CD1c-positive myeloid dendritic cell (primary cell): Measurements from ENCODE around the gene UPK3BL2.
"Not testable (repeated sequence)": the region's sequence is repeated elsewhere in the genome, so short reads cannot be mapped to it uniquely, and the experiment has no call there.

Experiments
- DNase-seq: peaks from one replicate; pipeline ENCODE4 v3.0.0-alpha.2; 2016; ENCODE audit errors: extremely low spot score

UPK3BL2 gene, protein sequence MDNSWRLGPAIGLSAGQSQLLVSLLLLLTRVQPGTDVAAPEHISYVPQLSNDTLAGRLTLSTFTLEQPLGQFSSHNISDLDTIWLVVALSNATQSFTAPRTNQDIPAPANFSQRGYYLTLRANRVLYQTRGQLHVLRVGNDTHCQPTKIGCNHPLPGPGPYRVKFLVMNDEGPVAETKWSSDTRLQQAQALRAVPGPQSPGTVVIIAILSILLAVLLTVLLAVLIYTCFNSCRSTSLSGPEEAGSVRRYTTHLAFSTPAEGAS

DNA sequence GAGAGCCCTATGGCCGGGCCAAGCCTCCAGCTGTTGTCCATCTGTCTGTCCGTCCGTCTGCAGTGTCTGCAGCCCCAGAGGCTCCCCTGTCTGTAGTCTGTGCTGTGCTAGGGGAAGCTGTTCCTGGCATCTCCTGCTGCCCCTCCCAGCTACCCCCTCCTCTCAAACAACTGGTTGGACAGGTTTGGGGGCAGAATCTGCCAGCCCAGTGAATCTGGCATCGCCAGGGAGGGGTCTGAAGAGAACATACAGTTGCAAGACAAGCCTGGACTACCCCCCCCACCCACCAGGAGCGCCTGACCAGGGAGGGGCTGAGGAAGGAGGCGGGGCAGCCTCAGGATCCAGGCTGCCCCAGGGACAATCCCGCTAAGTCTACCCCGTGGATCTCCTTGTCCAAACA is at the start of gene UPK3BL2:
Gene UPK3BL2 (minus strand): TSS at position 101 of the 400 bp plus-strand sequence. CDS start 60 bp downstream, at position 41.
- DNase-seq, result not testable (repeated sequence)

DNA sequence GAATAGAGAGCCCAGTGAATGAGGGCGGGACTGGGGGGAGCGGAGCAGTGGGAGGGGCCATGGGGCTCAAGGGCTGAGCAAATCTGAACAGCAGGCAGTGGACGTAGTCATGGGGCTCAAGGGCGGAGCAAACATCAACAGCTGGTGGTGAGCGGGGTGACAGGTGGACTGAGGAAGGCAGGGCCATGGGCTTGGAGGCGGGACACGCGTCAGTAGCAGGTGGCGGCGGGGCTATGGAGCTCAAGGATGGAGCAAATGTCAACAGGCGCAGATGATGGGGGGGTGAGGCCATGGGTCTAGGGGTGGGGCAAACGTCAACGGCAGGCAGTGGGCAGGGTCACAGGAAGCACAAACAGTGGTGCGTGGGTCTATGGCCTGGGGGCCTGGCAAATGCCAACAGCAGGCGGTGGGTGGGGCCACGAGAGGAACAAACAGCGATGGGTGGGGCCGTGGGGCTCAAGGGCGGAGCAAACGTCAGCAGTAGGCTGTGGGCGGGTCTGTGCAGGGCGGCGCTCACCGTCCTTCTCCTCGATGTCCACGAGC is 49.1 kb upstream of the UPK3BL2 start:
- not testable (repeated sequence) for DNase-seq

DNA sequence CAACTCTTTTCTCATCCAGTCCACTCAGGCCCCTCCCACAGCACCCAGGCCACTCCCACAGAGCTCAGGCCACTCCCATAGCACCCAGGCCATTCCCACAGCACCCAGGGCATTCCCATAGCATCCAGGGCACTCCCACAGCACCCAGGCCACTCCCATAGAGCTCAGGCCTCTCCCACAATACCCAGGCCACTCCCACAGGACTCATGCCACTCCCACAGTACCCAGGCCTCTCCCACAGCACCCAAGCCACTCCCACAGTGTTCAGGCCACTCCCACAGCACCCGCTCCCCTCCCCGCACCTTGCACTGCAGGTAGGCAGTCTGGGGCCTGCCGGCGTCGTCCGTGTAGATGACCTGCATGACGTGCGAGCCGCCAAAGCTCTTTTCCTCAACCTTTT is 46.4 kb upstream of the UPK3BL2 start:
- DNase-seq, result not testable (repeated sequence)

DNA sequence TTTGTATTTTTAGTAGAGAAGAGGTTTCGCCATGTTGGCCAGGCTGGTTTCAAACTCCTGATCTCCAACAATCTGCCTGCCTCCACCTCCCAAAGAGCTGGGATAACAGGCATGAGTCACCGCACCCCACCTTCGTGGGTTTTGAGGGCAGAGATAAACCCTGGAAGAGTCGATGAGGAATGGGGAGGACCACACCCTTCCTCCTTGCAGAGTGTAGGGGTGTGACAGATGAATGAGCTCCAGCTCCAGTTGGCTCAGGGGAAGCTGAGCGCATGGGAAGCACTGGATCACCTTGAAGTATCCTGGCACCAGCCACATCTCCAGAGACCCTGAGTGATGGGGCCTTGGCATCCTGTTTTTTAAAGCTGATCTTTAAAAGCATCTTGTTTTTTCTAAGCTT is 40.0 kb upstream of the UPK3BL2 start:
- DNase-seq, result not testable (repeated sequence)

DNA sequence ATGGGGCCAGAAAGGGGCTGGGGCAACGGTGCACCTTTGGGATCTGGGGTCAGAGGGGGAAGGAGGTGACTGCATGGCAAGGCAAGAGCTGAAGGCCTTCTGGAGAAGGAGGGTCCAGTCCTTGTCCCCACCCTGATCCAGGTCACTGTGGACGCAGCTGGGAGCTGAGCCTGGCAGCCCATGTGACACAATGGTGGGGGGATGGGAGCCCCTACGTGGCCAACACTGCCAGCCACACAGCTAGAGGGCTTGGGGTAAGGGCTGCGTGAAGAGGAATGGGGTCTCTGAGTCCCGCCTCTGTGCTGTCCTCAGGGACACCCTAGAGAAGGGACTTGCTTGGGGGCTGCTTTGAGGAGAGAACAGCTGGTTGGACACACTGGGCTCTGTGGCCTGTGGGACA is 38.2 kb upstream of the UPK3BL2 start:
- not testable (repeated sequence) for DNase-seq

DNA sequence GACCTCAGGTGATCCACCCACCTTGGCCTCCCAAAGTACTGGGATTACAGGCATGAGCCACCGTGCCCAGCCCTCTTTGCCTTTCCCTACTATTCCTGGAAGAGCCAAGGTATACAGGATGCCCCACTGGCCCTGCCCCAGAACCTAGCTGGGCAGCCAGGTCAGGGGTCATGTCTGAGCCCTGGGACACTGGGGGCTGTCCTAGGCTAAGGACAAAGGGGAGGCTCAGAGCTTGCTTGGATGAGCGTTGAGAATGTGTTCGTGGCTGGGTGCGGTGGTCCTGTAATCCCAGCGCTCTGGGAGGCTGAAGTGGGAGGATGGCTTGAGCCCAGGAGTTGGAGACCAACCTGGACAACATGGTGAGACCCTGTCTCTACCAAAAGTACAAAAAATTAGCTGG is 35.0 kb upstream of the UPK3BL2 start:
- not testable (repeated sequence) for DNase-seq

DNA sequence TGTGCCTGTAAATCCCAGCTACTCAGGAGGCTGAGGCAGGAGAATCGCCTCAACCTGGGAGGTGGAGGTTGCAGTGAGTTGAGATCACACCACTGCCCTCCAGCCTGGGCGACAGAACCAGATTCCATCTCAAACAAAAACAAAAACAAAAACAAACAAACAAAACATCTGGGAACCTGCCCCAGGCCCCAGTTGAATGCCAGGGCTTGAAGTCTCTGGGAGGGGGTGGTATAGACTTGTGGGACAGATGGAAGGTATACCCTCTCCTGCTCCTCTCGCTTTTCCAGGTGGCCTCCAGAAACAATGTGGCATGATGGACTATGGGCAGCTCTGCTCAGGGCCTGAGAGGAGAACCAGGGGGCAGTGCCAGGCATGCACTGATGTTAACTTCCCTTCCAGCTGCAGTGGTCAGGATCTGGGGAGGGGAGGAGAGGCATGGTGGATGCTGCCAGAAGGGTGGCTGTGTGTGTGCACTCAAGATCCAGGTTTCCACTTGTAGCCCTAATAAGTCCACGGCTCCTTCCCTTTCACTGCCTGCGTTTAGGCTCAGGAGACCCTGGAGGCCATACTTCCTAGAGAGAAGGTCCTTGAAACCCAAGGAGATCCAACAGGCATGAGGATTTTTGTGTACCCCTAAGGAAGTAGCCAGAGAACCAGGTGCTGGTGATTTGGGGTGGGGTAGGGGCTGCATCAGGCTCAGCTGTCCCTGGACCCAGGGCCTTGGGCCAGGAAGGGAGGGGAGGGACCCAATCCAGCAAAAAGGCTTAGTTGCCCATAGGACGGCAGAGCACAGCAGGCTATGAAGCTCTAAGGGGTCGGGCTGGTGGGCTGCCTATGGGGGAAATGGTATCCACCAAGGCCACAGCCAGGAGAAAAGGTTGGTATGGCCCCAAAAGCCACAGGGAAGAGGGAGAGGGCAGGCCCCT is 34.1 kb upstream of the UPK3BL2 start:
- DNase-seq, result not testable (repeated sequence)

DNA sequence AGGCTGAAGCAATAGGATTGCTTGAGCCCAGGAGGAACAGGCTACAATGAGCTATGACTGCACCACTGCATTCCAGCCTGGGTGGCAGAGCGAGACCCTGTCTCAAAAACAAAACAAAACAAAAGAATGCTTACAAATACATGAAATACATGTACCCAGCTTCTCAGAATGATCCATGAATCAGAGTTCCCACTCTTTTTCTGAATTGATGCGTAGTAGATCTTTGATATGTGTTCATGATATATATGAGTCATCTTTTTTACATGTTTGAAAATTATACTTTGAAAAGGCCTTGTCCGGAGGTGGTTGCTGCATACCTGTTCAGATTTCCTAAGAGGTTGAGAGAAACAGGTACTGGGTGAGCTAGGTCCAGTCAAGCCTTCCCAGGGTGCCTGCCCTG is 32.9 kb upstream of the UPK3BL2 start:
- DNase-seq, result not testable (repeated sequence)

DNA sequence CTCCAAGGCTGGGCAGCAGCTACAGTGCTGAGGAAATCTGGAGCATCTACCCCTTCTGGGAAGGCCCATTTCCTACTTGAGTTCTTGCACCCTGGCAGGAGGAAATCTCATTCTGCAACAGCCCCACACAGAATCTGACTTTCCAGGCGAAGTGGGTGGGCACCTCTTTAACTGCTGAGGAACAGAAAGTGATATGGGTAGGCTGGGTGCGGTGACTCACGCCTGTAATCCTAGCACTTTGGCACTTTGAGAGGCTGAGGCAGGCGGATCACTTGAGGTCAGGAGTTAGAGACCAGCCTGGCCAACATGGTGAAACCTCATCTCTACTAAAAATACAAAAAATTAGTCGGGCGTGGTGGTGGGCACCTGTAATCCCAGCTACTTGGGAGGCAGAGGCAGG is 31.1 kb upstream of the UPK3BL2 start:
- DNase-seq, result not testable (repeated sequence)

DNA sequence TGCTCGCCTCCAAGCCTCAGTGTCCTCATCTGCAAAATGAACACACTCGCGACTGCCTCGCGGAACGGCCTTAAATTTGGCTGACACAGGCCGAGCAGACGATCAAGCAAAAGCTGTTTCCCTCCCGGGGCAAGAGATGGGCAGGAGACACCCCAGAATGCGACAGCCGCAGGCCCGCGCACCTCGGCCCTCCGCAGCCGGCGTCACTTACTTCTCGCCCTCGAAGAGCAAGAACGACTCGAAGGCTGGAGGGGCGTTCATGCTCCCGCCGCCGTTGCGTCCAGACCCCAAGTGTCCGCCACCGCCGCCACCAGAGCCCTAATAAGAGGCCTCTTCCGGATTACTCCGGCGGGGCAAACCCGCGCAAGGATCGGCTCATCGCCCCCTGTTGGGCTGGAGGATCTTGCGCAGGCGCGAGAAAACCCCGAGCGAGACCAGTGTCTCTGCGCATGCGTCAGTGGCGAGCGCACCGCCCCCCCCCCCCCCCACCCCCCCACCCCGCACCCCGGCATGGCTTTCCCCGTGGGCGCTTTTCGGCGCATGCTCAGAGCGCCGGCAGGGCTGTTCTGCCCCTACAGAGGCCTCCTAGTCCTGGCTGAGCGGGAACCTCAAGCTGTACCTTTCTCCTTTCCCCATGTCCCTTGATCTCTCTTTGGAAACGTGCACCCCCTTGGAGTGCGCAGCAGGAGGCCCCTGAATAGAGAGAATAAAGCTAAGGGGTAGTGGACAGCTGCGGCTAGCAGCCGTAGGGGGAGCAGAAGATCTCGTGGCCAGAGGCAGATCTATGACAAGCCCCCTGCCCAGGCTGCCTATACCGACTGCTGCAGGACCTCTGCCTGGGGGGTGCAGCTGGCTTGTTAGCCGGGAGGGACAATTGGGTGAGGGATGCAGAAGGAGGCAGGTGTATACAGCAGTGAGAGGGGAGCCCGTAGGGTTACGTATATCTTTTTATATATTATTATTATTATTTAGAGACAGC is 29.1 kb upstream of the UPK3BL2 start, which contains the start of gene POLR2J3:
Gene POLR2J3 (minus strand): TSS at position 323 of the 979 bp plus-strand sequence. CDS start 62 bp downstream, at position 261.
- DNase-seq, result peak; percentile 98

DNA sequence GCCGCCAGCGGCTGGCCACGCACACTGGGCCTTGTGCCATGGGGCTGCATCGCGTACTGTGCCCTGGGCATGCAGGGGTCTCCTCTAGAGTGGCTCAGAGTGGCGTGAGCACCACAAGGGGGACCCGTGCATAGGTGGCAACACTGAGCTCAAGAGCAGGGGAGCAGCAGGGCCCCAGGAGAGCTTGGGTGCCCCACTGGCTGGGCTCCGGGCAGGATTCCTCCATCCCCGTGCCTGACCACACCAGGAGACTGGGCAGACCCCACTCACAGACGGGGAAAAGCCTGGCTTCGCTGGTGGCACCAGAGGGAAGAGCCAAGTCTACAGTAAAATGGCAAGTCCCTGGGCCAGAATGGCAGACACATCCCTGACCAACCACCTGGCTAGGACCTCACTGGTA is 25.1 kb upstream of the UPK3BL2 start:
- not testable (repeated sequence) for DNase-seq

DNA sequence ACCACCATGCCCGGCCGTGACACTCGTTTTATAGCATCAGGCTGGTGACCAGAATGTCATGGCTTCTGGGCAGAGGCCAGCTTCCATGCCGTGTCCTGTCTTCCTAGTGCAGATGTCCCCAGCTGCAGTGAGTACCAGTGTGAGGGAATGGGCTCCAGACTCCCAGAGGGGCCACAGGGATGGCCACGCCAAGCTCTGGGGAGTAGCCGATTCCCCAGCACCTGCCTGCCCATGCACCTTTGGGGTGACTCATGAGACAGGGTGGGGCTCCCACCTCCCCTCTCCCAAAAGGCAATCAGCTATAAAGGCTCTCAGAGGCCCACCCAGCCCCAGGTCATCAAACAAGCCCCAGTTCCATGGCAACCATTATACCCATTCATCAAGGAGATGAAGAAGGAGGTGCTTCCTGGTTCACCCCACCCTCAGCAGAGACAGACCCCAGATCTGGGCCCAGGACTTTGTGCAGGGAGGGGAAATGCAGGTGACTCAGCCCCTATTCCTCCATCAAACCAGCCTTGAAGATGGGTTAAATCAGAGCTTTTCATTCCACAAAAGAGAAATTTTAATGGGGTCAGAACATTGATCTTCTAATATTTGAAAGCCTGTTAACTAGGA is 7.4 kb upstream of the UPK3BL2 start, which contains the start of gene SPDYE2:
Gene SPDYE2 (plus strand): TSS at position 419 of the 615 bp plus-strand sequence. CDS start 2,030 bp downstream, outside the sequence.
- DNase-seq, result not testable (repeated sequence)

DNA sequence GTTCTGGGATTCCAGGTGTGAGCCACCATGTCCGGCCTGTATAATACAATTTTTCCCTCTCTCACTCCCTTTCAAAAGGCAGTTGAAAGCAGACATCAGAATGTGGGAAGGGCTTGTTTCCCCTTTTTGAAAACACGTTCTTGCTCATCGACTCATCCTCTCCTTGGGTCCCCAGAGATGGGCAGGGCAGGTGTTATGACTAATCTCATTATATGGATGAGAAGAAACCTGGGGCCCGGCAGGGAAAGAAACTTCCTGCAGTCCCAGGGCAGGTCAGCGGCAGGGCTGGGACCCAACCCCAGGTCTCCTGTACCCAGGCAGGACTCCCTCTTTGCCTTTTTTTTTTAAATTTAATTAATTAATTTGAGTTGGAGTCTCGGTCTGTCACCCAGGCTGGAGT is 2.9 kb upstream of the UPK3BL2 start:
- DNase-seq, result not testable (repeated sequence)

DNA sequence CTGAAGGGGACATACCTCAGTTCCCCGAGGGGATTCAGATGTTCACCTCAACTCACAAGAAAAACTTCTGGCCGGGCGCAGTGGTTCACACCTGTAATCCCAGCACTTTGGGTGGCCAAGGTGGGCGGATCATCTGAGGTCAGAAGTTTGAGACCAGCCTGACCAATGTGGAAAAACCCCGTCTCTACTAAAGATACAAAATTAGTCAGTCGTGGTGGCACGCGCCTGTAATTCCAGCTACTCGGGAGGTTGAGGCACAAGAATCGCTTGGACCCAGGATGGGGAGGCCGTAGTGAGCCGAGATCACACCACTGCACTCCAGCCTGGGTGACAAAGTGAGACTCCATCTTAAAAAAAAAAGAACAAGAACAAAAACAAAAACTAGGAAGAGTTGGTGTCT is 1.8 kb upstream of the UPK3BL2 start:
- not testable (repeated sequence) for DNase-seq

DNA sequence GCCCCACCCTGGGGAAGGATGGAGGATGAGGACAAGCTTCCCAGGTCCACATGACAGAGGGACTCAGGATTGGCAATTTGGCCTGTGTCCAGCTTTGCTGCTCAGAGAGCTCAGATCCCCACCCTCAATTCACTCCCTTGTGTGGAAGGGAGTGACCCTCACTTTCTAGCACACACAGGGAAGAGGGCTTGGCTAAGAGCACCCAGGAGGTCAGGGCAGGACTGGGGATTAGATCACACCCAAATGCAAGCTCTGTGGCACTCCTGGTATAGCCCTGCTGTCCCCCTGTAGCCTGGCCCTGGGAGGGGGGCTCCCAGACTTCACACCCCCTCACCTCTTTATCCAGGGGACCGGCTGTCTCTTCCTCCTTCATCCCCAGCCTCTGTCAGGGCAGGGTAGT is 876 bp upstream of the UPK3BL2 start:
- DNase-seq, result not testable (repeated sequence)

DNA sequence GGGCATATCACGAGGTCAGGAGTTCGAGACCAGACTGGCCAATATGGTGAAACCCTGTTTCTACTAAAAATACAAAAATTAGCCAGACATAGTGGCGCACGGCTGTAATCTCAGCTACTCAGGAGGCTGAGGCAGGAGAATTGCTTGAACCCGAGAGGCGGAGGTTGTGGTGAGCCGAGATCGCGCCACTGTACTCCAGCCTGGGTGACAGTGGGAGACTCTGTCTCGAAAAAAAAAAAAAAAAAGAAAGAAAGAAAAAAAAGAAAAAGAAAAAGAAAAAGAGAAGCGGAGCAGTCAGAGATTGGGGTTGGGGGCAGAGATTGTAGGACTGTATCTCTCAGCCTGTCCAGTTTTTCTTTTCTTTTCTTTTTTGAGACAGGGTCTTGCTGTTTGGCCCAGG is 725 bp downstream of the UPK3BL2 start:
- DNase-seq, result not testable (repeated sequence)

DNA sequence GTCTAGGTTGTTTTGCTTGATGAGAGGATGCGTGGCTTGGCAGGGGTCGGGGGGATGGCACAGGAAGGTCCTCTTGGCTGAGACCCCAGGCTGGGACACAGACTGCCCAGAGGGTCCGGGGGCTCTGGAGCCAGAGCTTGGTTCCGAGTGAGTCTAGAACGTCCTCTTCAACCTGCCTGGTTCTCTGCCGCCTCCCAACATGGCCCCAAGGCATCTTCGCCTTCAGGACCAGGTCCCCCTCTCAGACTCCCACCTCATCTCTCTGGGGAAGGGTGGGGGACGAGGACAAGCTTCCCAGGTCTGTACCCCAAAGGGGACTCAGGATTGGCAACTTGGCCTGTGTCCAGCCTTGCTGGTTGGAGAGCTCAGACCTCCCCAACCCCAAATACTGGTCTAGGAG is 1.4 kb downstream of the UPK3BL2 start:
- DNase-seq, result not testable (repeated sequence)

DNA sequence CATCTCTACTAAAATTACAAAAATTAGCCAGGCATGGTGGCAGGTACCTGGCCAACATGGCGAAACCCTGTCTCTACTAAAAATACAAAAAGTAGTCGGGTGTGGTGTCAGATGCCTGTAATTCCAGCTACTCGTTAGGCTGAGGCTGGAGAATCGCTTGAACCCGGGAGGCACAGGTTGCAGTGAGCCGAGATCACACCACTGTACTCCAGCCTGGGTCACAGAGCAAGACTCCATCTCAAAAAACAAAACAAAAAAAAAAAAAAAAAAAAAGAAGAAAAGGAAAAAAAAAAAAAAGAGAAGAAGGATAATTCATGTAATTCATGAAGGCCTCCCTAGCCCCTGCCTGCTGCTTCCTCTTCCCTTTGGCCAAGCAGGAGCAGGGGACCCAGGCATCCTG is 2.9 kb downstream of the UPK3BL2 start:
- DNase-seq, result not testable (repeated sequence)

DNA sequence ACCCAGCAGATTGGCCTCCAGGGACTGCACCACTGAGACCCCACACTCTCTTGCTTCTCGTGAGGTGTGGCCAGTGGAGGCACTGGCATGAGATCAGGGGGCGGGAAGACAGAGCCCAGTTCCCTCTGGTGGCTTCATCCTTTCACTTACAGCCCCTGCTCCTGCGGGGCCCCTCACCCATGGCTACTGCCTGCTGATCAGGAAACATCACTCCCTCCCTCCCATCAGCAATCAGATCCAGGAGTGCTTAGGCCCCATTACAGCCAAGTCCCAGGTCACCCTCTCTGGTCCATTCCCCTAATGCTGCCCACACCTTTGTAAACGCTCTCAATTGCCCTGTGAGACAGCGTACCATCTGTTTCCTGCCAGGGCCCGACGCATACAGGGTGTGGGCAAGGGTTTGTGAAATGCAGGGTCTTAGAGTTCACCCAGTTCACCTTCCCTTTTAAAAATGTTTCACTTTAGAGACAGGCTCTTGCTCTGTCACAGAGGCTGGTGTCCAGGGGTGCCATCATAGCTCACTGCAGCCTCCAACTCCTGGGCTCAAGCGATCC is 8.4 kb downstream of the UPK3BL2 start:
- not testable (repeated sequence) for DNase-seq

DNA sequence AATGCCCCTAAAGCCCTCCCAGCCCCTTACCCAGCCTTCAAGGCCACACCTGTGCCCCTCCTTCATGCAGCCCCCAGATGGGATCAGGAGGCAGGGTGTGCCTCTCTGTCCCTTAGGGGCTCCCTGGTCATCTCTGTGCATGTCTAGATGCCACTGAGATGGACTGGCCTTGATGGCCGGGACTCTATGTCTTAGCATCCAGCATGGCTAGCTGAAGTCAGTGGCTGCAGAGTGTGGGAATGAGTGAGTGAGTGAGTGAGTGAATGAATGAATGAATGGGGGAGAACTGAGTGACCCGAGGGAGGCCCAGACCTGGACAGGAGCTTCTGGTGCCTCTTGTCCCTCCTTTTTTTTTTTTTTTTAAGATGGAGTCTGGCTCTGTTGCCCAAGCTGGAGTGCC is 11.4 kb downstream of the UPK3BL2 start:
- DNase-seq, result not testable (repeated sequence)
